WI38 (cell line): Measurements from ENCODE around the gene SLC22A4.

Source experiments
- H3K4me3 ChIP-seq: 2 replicates; pipeline ENCODE4 v1.5.1; 2011; ENCODE audit warnings: low read depth, mild to moderate bottlenecking, control low read depth, low read length
- TF ChIP-seq, protein P1 (sequence below): IDR thresholded peaks from 2 replicates; pipeline ENCODE4 v1.5.1; 2012; ENCODE audit warnings: low read depth, mild to moderate bottlenecking, control low read depth, low read length

SLC22A4 gene

DNA sequence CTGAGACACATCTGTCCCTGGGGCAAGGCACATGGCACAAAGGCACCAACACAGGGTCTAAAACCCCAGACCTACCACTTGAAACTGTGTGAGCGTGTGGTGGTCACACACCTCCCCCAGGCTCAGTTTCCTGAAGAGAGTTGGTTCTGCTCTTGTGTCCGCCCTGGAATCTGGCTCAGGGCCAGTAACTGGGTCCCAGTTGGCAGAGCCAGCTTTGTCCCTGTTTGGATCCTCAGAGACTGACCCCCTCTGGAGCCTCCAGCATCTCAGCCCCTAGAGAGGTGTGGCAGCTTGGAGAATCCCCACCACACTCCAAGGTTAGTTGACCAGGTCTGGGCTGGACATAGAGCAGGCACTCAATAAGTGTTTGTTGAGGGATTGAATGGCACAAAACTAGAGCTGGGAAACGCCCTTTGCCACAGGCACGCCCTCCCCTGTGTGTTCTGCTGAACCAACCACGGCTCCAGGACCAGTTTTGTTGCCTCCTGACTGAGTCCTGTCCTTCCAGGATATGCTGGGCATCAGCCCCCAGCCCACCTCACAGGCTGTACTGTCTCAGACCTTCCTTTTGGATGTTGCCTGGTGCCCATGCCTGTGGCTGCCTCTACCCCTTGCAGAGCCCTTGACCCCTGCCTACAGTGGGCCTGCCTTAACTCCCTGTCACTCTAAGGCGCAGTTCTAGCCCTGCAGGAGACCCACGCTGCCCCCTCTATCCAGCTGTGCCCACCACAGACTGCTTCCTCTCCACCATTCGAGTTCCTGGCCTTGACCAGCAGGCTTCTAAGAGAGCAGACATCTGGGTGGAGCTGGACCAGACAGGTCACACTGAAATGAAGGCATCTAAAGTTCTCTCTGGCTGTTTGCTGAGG, 40.5 kb upstream of the SLC22A4 start:
- TF ChIP-seq, protein P1, sequence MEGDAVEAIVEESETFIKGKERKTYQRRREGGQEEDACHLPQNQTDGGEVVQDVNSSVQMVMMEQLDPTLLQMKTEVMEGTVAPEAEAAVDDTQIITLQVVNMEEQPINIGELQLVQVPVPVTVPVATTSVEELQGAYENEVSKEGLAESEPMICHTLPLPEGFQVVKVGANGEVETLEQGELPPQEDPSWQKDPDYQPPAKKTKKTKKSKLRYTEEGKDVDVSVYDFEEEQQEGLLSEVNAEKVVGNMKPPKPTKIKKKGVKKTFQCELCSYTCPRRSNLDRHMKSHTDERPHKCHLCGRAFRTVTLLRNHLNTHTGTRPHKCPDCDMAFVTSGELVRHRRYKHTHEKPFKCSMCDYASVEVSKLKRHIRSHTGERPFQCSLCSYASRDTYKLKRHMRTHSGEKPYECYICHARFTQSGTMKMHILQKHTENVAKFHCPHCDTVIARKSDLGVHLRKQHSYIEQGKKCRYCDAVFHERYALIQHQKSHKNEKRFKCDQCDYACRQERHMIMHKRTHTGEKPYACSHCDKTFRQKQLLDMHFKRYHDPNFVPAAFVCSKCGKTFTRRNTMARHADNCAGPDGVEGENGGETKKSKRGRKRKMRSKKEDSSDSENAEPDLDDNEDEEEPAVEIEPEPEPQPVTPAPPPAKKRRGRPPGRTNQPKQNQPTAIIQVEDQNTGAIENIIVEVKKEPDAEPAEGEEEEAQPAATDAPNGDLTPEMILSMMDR = no peak
- H3K4me3 ChIP-seq = no peak overlapping the region

DNA sequence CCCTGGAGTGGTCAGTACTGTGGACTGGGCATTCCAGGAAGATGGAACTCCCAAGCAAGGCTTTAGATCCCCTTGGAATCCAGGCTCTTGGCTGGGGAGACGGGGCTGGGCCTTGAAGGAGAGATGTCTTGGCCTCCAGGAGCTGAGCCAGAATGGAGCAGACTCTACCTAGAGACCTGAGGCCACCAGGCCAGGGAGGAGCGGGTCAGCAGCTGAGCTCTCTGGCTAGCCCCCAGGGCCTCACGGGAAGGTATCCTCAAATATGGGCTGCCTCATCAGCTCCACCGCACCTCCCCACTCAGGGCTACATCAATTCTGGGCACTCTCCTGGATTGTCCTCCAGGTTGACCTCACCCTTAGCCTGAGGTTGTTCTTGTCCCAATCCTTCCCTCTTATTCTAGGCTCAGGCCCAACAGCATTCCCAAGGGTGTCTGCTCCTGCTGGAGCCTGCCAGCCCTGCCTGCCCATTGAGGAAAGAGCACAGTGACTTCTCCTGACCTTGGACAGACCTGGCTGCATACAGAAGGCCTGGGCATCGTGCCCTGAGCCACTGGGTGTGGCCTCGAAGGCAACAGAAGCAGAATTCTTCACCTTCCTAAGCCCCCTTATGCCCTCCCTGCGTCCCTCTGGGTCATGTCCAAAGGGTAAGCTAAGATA, 39.7 kb upstream of the SLC22A4 start:
- TF ChIP-seq, protein P1 = no peak
- H3K4me3 ChIP-seq = no peak overlapping the region

DNA sequence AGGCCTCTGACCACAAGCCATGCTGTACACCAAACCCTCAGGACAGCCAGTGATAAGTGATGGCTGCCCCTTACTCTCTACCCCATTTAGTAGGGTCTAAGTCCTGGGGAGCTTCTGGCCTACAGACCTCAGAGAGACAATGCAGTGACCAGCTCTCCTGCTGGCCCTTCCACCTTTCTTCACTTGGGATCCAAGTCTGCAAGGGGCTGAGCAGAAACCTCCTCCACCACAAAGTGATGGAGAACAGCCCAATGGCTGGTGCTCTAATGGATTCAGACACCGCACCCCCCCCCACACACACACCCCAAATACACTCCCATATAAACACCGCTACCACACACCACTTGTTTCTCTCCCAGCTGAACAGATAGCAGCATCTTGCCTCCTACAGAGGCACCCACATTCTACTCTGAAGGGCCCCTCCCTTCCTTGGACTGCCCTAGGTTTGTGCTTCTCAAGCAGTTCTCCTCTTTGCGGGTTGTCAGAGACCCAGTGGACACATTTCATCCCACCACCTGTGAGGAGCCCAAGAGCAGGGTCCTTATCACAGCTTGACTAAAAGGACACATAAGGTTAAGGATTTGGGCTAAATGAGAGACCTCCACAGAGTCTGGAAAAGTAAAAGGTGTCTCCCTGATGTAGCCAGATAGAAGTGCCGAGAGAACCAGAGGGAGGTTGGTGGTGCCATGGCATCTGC, 38.0 kb upstream of the SLC22A4 start:
- TF ChIP-seq, protein P1 = no peak
- no peak overlapping the region for H3K4me3 ChIP-seq

DNA sequence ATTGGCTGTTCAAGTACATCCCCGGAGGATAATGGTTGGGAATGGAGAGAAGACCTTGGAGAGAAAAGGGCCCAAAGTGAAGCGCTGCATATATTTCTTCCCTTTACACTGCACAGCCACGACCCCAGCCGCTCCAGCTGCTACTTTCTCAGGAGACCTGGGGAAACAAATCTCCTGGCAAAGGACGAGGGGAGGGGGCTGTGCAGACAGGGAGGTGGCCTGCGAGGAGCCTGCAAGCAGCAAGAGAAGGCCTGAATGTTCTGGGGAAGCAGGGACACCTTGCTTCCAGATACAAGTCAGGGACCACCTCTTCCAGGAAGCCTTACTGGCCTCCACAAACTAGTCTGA, 37.4 kb upstream of the SLC22A4 start:
- H3K4me3 ChIP-seq = peak overlapping the region; percentile 82
- TF ChIP-seq, protein P1 = no peak

DNA sequence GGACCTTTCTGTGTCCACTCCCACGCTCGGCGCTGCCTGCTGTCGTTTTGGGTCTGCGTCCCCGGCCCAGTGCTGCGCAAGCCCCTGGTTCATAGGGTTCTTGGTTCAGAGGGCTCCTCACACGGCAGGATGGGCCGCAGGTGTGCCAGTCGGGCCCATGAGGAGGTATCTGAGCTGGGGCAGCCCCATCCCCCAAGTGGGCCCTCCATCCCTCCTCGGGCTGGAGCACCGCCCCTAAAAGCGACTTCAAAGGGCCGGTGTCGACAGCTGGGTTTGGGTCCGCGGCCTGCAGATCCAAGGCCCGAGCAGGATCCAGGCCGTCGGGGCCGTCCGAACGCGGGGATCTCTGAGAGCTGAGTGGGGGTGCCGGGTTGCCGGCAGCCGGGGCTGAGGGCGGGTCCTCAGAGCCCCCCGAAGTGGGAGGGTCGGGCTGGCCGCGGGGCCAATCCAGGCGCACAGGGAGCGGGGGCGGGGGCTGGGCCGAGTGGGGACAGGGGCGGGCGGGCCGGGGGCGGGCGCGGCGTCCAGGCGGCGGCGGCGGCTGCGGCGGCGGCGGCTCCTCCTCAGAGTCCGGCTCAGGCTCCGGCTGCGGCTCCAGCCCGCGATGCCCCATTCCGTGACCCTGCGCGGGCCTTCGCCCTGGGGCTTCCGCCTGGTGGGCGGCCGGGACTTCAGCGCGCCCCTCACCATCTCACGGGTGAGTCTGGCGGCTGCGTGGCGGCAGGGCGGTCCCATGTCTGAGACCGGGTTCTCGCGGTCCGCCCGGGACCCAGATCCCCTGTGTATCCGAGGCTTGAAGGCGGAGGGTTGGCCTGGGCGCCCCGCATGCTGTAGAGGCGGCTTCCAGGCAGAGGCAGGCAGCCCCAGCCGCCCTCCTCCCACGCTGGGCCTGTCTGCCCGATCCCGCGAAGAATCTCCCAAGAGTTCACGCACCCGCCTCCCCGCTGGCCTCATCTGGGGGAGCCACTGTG, 36.8 kb upstream of the SLC22A4 start, which contains the start of gene PDLIM4:
TSS of gene PDLIM4 (plus strand) at position 566 of the 971 bp plus-strand sequence. CDS start at position 605, 39 bp downstream.
- TF ChIP-seq, protein P1 = no peak
- H3K4me3 ChIP-seq = peak within 1 kb of the TSS; percentile 82

DNA sequence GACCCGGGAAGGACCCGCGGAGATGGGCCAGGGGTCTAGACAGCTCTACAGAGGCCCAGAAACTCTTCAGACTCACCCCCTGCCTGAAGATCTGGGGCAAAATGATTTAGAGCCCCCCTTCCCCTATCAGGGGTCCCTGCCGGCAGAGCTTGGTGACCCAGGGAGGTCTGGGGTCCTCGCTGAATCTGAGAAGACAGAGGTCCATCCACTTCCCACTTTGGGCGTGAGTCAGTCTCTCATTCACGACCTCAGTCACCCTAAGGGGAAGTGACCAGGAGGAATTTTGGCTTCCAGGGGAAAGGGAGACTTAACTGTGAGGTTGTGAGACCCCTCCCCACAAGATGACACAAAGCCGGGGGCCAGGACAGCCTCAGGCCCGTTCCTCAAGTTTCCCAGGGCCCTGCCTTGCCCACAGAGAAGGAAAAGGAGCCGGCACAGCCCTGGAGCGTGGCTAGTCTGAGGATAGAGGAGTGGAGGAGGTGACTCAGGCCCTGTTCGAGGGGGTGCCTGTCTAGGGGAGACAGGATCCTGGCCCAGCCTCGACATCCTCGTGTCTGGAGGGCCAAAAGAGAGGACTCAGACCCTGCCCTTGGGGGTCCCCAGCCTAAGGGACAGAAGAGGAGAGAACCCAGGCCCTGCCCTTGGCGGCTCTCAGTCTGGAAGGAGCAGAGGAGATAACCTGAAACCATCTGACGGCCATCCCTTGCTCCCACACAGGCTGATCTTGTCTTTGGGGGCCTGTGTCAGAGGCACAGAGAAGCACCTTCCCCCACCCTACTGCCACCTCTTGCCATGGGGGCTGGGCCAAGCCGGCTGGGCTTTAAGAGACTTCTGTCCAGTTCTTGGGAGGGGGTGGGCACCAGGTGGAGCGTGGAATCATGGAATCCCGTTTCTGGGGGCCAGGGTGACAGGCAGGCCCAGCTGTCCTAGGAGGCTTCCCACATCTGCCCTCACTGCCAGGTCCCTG, 35.8 kb upstream of the SLC22A4 start:
- H3K4me3 ChIP-seq = peak overlapping the region; percentile 82
- TF ChIP-seq, protein P1 = no peak
